Erythroblast (primary cell): ENCODE results near the gene C22orf15.

Source experiments
- GATA1 ChIP-seq: IDR thresholded peaks from 2 replicates; pipeline ENCODE4 v1.6.1; 2011; ENCODE audit warnings: low read depth, mild to moderate bottlenecking, control low read depth, low read length, moderate library complexity
- POLR2A ChIP-seq: IDR thresholded peaks from 2 replicates; pipeline ENCODE4 v1.6.1; 2011; ENCODE audit warnings: mild to moderate bottlenecking, low read length

DNA sequence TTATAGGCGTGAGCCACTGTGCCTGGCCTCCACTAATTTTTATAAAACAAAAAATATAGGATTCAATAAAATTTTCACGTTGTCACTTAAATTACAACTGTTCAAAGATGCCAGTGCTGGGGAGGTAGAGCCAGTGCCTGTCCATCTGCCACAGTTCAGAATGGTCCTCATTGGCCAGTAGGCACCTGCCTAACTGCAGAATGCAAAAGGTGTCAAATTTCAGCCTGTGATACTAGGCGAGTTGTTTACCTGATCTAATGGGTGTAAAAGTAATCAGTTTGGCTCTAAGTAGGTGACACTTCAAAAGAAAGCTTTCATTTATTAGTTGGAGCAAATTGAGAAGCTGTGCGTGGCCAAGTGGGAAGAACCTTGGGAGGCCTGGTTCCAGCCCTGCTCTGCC, 26.3 kb downstream of the C22orf15 start:
- TF ChIP-seq GATA1 (no peak), POLR2A (no peak)
